Measurements from ENCODE around the gene TIAL1. TPM values are rescaled to one million over a fixed set of nuclear protein-coding genes. Genes with fewer than 3 reads are reported as not detected.

TIAL1 gene
- total and polyA plus RNA-seq, 4 donors = 19.7 to 28.7 (median 23.4) TPM

DNA sequence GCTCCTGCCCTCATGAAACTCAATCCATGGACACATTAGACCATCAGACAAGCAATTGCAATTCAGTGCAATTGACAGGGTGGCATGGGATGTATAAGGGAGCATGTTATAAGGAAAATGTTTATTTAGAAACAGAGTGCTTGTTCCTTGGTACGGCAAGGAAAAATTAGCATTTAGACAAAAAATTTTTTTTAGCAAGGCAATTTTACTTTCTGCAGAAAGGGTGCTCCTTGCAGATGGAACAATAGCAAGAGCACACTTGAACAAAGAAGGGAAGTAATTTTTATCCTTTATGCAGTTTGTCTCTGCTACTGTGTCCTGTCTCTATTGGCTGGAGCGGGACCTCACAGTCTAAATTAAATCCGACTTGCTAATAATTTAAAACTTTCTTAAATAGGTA lies 48.2 kb upstream of the TIAL1 start:
- no peaks in the 10 kb centered on the region for H3K4me1 ChIP-seq (ENCODE audit: control insufficient read depth in 4 of 4, insufficient read depth in 4 of 4, low read length in 3 of 4)
- H3K27ac ChIP-seq (ENCODE audit: low read depth in 1 of 2, low read length in 2 of 2) = no peak overlapping the region
- no peak overlapping the region for H3K4me3 ChIP-seq (ENCODE audit: low read depth in 1 of 3, low read length in 3 of 3)
- H3K9me3 ChIP-seq (ENCODE audit: control insufficient read depth in 4 of 4, low read length in 3 of 4) = no peaks in the 10 kb centered on the region
- TF ChIP-seq SP1 (IDR thresholded peaks at IDR 0.05) (no peak), FOXA2 (IDR thresholded peaks at IDR 0.05) (no peak), RXRA (IDR thresholded peaks at IDR 0.05) (no peak), NR2F2 (IDR thresholded peaks at IDR 0.05) (no peak), RAD21 (IDR thresholded peaks at IDR 0.05) (no peak)
- TF ChIP-seq, protein P1, sequence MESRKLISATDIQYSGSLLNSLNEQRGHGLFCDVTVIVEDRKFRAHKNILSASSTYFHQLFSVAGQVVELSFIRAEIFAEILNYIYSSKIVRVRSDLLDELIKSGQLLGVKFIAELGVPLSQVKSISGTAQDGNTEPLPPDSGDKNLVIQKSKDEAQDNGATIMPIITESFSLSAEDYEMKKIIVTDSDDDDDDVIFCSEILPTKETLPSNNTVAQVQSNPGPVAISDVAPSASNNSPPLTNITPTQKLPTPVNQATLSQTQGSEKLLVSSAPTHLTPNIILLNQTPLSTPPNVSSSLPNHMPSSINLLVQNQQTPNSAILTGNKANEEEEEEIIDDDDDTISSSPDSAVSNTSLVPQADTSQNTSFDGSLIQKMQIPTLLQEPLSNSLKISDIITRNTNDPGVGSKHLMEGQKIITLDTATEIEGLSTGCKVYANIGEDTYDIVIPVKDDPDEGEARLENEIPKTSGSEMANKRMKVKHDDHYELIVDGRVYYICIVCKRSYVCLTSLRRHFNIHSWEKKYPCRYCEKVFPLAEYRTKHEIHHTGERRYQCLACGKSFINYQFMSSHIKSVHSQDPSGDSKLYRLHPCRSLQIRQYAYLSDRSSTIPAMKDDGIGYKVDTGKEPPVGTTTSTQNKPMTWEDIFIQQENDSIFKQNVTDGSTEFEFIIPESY (IDR thresholded peaks at IDR 0.05) = no peak
- H3K36me3 ChIP-seq (ENCODE audit: control insufficient read depth in 4 of 4, insufficient read depth in 3 of 4, low read depth in 1 of 4, low read length in 3 of 4) = no peaks in the 10 kb centered on the region
- no peak overlapping the region for H3K9ac ChIP-seq (ENCODE audit: low read depth in 1 of 2, low read length in 2 of 2)
- WGBS = 93% methylated on average over 3 of the region's 3 CpGs
- H3K27me3 ChIP-seq (ENCODE audit: control insufficient read depth in 4 of 4, insufficient read depth in 4 of 4, low read length in 3 of 4) = no peaks in the 10 kb centered on the region
- DNase-seq (ENCODE audit: low spot score) = no peak

DNA sequence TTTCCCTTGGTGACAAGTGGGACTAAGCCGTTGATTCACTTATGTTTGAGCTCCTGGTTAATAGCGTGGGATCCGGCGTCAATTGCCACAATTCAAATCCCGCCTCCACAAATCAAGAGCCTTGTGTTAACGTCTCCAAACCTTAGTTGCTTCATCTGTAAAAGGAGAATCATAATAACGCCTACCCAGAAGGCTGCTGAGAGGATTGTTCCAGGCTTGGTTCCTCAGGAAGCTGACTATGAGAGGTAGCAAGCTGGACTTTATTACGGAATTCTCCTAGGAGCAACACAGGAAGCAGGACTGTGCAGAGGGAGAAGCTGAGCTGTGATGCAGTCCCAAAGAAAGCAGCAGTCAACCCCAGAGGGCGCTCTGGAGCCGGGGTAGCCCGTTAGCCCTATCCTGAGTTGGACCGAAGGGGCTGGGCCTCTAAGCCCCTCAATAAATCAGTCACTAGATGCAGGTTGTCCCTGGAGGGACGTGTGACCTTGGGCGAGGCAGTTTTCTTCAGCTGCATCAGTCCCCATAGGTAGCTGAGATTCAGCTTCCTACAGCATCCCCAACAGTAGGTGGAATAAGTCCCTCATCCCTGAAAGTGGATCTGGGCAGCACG lies 47.5 kb upstream of the TIAL1 start:
- Histone ChIP-seq H3K9ac (ENCODE audit: low read depth in 1 of 2, low read length in 2 of 2) (no peak overlapping the region), H3K27me3 (ENCODE audit: control insufficient read depth in 4 of 4, insufficient read depth in 4 of 4, low read length in 3 of 4) (no peaks in the 10 kb centered on the region), H3K9me3 (ENCODE audit: control insufficient read depth in 4 of 4, low read length in 3 of 4) (no peaks in the 10 kb centered on the region), H3K4me1 (ENCODE audit: control insufficient read depth in 4 of 4, insufficient read depth in 4 of 4, low read length in 3 of 4) (no peaks in the 10 kb centered on the region), H3K36me3 (ENCODE audit: control insufficient read depth in 4 of 4, insufficient read depth in 3 of 4, low read depth in 1 of 4, low read length in 3 of 4) (no peaks in the 10 kb centered on the region), H3K27ac (ENCODE audit: low read depth in 1 of 2, low read length in 2 of 2) (no peak overlapping the region), H3K4me3 (ENCODE audit: low read depth in 1 of 3, low read length in 3 of 3) (no peak overlapping the region)
- DNase-seq (ENCODE audit: low spot score) = no peak
- WGBS = 79% methylated on average over 15 of the region's 15 CpGs
- TF ChIP-seq YY1 (IDR thresholded peaks at IDR 0.05) (no peak), GABPA (IDR thresholded peaks at IDR 0.05 in 1 of 2, conservative IDR thresholded peaks at IDR 0.05 in 1 of 2) (no peak), SP1 (IDR thresholded peaks at IDR 0.05) (no peak), TAF1 (conservative IDR thresholded peaks at IDR 0.05) (no peak), HNF4A (conservative IDR thresholded peaks at IDR 0.05) (no peak)
- TF ChIP-seq, protein P2, sequence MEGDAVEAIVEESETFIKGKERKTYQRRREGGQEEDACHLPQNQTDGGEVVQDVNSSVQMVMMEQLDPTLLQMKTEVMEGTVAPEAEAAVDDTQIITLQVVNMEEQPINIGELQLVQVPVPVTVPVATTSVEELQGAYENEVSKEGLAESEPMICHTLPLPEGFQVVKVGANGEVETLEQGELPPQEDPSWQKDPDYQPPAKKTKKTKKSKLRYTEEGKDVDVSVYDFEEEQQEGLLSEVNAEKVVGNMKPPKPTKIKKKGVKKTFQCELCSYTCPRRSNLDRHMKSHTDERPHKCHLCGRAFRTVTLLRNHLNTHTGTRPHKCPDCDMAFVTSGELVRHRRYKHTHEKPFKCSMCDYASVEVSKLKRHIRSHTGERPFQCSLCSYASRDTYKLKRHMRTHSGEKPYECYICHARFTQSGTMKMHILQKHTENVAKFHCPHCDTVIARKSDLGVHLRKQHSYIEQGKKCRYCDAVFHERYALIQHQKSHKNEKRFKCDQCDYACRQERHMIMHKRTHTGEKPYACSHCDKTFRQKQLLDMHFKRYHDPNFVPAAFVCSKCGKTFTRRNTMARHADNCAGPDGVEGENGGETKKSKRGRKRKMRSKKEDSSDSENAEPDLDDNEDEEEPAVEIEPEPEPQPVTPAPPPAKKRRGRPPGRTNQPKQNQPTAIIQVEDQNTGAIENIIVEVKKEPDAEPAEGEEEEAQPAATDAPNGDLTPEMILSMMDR (IDR thresholded peaks at IDR 0.05; ENCODE audit: low read depth, low read length, missing input control) = no peak

DNA sequence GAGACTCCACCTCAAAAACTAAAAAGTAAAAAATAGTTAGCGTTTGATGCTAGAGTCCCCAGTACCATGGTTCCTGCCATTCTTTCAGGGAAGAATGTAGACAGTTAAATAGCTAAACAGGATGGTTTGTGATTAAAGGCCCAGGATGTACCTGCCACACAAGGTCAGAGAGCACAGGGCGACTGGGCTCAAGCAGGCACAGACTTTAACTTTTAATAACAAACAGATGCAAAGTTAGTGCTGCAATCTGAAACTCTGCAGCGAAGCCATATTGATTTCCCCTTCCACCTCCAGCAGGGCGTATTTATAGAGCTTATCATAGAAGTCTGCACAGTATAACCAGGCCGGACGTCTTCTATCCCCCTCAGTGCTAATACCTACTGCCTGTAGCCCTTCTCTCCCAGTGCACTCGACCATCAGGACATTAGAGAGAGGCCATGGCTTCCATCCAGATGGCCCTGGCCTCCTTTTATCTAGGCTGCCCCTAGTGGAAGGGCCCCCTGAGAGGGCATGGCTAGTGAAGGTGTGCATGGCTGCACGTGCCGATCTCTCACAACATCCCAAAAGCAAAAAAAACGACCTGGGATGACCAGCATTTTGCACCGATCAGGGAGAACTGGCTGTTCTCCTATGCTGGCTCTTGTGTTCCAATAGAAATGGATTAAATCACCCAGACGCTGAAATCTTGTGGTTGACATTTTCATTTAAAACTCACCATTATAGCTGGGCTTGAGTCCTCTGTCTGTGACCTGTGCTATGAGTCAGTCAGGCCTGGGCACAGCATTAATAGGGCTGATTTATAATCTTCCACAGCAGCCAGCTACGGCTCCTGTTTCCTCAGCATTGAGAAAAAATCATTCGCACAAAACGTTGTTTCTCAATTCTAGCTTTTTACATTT lies 46.8 kb upstream of the TIAL1 start:
- 63% methylated on average over 15 of the region's 15 CpGs for WGBS
- no peak overlapping the region for H3K9ac ChIP-seq (ENCODE audit: low read depth in 1 of 2, low read length in 2 of 2)
- no peaks in the 10 kb centered on the region for H3K27me3 ChIP-seq (ENCODE audit: control insufficient read depth in 4 of 4, insufficient read depth in 4 of 4, low read length in 3 of 4)
- H3K4me3 ChIP-seq (ENCODE audit: low read depth in 1 of 3, low read length in 3 of 3) = no peak overlapping the region
- TF ChIP-seq GABPA (IDR thresholded peaks at IDR 0.05 in 1 of 2, conservative IDR thresholded peaks at IDR 0.05 in 1 of 2) = no peak
- no peak for TF ChIP-seq HNF4G (IDR thresholded peaks at IDR 0.05)
- TF ChIP-seq SP1 (IDR thresholded peaks at IDR 0.05) = peak; percentile 29
- TF ChIP-seq YY1 (IDR thresholded peaks at IDR 0.05) = peak; percentile 36
- TF ChIP-seq TAF1 (conservative IDR thresholded peaks at IDR 0.05) = no peak
- peak in 1 of 2 donors; percentile 18 for TF ChIP-seq HNF4A (conservative IDR thresholded peaks at IDR 0.05)
- no peak for TF ChIP-seq RAD21 (IDR thresholded peaks at IDR 0.05)
- TF ChIP-seq, protein P3, sequence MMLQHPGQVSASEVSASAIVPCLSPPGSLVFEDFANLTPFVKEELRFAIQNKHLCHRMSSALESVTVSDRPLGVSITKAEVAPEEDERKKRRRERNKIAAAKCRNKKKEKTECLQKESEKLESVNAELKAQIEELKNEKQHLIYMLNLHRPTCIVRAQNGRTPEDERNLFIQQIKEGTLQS (IDR thresholded peaks at IDR 0.05) = no peak
- H3K36me3 ChIP-seq (ENCODE audit: control insufficient read depth in 4 of 4, insufficient read depth in 3 of 4, low read depth in 1 of 4, low read length in 3 of 4) = no peaks in the 10 kb centered on the region
- DNase-seq (ENCODE audit: low spot score) = no peak
- no peaks in the 10 kb centered on the region for H3K4me1 ChIP-seq (ENCODE audit: control insufficient read depth in 4 of 4, insufficient read depth in 4 of 4, low read length in 3 of 4)
- H3K27ac ChIP-seq (ENCODE audit: low read depth in 1 of 2, low read length in 2 of 2) = no peak overlapping the region
- no peaks in the 10 kb centered on the region for H3K9me3 ChIP-seq (ENCODE audit: control insufficient read depth in 4 of 4, low read length in 3 of 4)
